OCI-LY7 (cell line): ENCODE measurements around the gene IRF2. TPM values are rescaled to one million over a fixed set of nuclear protein-coding genes. Genes with fewer than 3 reads are reported as not detected.
A peak's percentile ranks its signal among the peaks of the same experiment; 100 is the strongest.

ENCODE experiments used
- BruUV-seq: library from RNA; stranded (reverse); fragments of 400-500 nt; replicated peaks from 2 replicates; lab custom pipeline; 2021; lab: Mats Ljungman, UMichigan
- CTCF ChIA-PET: fragments of 300-600 bp; sonication (Branson Sonifier 250); formaldehyde crosslinking; loops from one replicate; lab custom pipeline; 2022; ENCODE audit warnings: antibody characterized with exemption; ENCODE audit not compliant: unreplicated experiment; lab: Charles Lee
- POLR2A ChIA-PET: fragments of 300-600 bp; sonication (Branson Sonifier 250); formaldehyde crosslinking; loops from one replicate; lab custom pipeline; 2022; ENCODE audit warnings: antibody characterized with exemption; lab: Charles Lee
- DNase-seq: peaks from one replicate; pipeline ENCODE4 v3.0.0-alpha.2; 2015; ENCODE audit warnings: low spot score
- H2AFZ ChIP-seq: fragments of 200-600 bp; sonication (generic), shearing (Covaris generic); 2 replicates; pipeline ENCODE4 v1.6.1; 2014; ENCODE audit warnings: mild to moderate bottlenecking, antibody characterized with exemption, low read length, moderate library complexity
- H3K27ac ChIP-seq: fragments of 200-600 bp; sonication (generic); 2 replicates; pipeline ENCODE4 v1.5.1; 2014; ENCODE audit warnings: mixed run types, low read depth, mild to moderate bottlenecking, moderate library complexity, low read length, inconsistent platforms; ENCODE audit not compliant: poor library complexity, severe bottlenecking
- H3K36me3 ChIP-seq: fragments of 200-600 bp; sonication (generic); 2 replicates; pipeline ENCODE4 v1.6.1; 2014; ENCODE audit warnings: mild to moderate bottlenecking, antibody characterized with exemption, low read length, moderate library complexity, mixed read lengths; ENCODE audit not compliant: insufficient read depth
- H3K4me1 ChIP-seq: fragments of 200-600 bp; sonication (generic); 2 replicates; pipeline ENCODE4 v1.5.1; 2014; ENCODE audit warnings: mild to moderate bottlenecking, low read length; ENCODE audit not compliant: insufficient read depth, poor library complexity, severe bottlenecking
- H3K4me2 ChIP-seq: fragments of 200-600 bp; sonication (generic); 2 replicates; pipeline ENCODE4 v1.6.1; 2014; ENCODE audit warnings: mild to moderate bottlenecking, low read length
- H3K4me3 ChIP-seq: fragments of 200-600 bp; sonication (generic); 2 replicates; pipeline ENCODE4 v1.5.1; 2014; ENCODE audit warnings: mild to moderate bottlenecking, low read depth, low read length; ENCODE audit not compliant: poor library complexity, severe bottlenecking
- H3K79me2 ChIP-seq: fragments of 200-600 bp; sonication (generic); 2 replicates; pipeline ENCODE4 v1.6.1; 2016; ENCODE audit warnings: low read depth, mild to moderate bottlenecking, low read length, moderate library complexity, mixed read lengths; ENCODE audit not compliant: insufficient read depth
- H3K9me2 ChIP-seq: fragments of 200-600 bp; sonication (generic); 2 replicates; pipeline ENCODE4 v1.6.1; 2016; ENCODE audit warnings: mild to moderate bottlenecking, low read length, mixed read lengths; ENCODE audit not compliant: insufficient read depth
- H3K9me3 ChIP-seq: fragments of 200-600 bp; sonication (generic); 2 replicates; pipeline ENCODE4 v1.6.1; 2014; ENCODE audit warnings: mild to moderate bottlenecking, mixed run types, low read length, mixed read lengths
- H4K20me1 ChIP-seq: fragments of 200-600 bp; sonication (generic); 2 replicates; pipeline ENCODE4 v1.6.1; 2014; ENCODE audit warnings: mild to moderate bottlenecking, antibody characterized with exemption, low read length, moderate library complexity, mixed read lengths; ENCODE audit not compliant: insufficient read depth
- EZH2phosphoT487 ChIP-seq: fragments of 200-600 bp; sonication (generic); IDR thresholded peaks from 2 replicates; pipeline ENCODE4 v1.6.1; 2018; ENCODE audit warnings: low read depth, borderline replicate concordance, mild to moderate bottlenecking, mixed run types, antibody characterized with exemption, low read length, moderate library complexity, mixed read lengths
- intact Hi-C: fragments of 100-400 bp; cut with micrococcal nuclease; formaldehyde crosslinking; loops from one replicate; pipeline ENCODE4 v1.10.0; 2022; ENCODE audit not compliant: unreplicated experiment
- total RNA-seq, 2 experiments: library from RNA; depleted of rRNA in 1 of 2; stranded (reverse); fragments of >200 nt in 1 of 2; shearing (Covaris generic) in 1 of 2; gene quantifications; 2 replicates each; pipeline ENCODE4 v1.2.3, GENCODE V29; 2014 to 2022
- TF ChIP-seq, protein P1 (sequence below): fragments of 200-600 bp; sonication (generic); conservative IDR thresholded peaks from 2 replicates; pipeline ENCODE4 v1.5.1; 2014; ENCODE audit warnings: mild to moderate bottlenecking, antibody characterized with exemption, low read length, moderate library complexity, mixed read lengths

The IRF2 gene
- total RNA-seq, 2 experiments from 2014 or later: 32.3 to 37.8 TPM

GRCh38 chr4:184511156-184511555, 36.8 kb upstream of the IRF2 start:
- DNase-seq: no peak
- BruUV-seq: no TSS peak
- Histone ChIP-seq H3K27ac (no peak overlapping the region), H3K9me2 (no peaks in the 10 kb centered on the region), H3K4me2 (no peak overlapping the region), H3K36me3 (no peaks in the 10 kb centered on the region; the same call in 1 of the 2 replicates), H3K9me3 (no peaks in the 10 kb centered on the region; the same call in 1 of the 2 replicates), H2AFZ (no peak overlapping the region), H4K20me1 (no peaks in the 10 kb centered on the region), H3K79me2 (no peaks in the 10 kb centered on the region), H3K4me3 (no peak overlapping the region), H3K4me1 (peaks cover 21% of the 10 kb centered on the region)
- ChIA-PET CTCF (no interaction called here), POLR2A (interaction anchor here (0.6 to 1.5 kb wide), 3 partner anchors 14 to 702 kb away, joined by 3 to 7 read pairs (median 3); no protein-coding TSS in a partner anchor)
- TF ChIP-seq EZH2phosphoT487: no peak
- TF ChIP-seq, protein P1, sequence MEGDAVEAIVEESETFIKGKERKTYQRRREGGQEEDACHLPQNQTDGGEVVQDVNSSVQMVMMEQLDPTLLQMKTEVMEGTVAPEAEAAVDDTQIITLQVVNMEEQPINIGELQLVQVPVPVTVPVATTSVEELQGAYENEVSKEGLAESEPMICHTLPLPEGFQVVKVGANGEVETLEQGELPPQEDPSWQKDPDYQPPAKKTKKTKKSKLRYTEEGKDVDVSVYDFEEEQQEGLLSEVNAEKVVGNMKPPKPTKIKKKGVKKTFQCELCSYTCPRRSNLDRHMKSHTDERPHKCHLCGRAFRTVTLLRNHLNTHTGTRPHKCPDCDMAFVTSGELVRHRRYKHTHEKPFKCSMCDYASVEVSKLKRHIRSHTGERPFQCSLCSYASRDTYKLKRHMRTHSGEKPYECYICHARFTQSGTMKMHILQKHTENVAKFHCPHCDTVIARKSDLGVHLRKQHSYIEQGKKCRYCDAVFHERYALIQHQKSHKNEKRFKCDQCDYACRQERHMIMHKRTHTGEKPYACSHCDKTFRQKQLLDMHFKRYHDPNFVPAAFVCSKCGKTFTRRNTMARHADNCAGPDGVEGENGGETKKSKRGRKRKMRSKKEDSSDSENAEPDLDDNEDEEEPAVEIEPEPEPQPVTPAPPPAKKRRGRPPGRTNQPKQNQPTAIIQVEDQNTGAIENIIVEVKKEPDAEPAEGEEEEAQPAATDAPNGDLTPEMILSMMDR: no peak
- intact Hi-C loops: no loop called here

DNA sequence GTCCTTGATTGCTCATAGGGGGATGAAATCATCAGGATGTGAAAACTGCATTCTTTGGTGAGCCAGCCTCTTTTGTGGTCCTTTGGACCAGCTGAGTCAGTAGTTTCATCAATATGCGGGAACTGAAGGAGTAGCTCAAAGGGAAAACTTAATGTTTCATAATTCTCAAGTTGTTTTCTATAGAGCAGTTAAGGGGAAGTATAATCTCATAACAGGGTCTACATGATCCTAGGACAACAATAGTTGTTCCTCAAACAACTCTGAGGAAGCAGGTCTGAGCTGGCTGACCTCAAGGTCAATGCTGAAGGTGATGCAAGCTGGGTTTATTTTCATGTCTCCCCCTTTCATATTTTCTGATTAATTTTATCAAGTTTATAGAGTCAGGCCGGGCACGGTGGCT, 36.1 kb upstream of the IRF2 start:
- Histone ChIP-seq H3K27ac (no peak overlapping the region), H3K4me3 (no peak overlapping the region), H3K4me1 (peaks cover 29% of the 10 kb centered on the region), H3K79me2 (no peaks in the 10 kb centered on the region), H3K36me3 (no peaks in the 10 kb centered on the region; the same call in 1 of the 2 replicates), H3K9me2 (no peaks in the 10 kb centered on the region), H4K20me1 (no peaks in the 10 kb centered on the region), H2AFZ (no peak overlapping the region), H3K9me3 (no peaks in the 10 kb centered on the region; the same call in 1 of the 2 replicates), H3K4me2 (no peak overlapping the region)
- intact Hi-C loops: no loop called here
- ChIA-PET POLR2A (interaction anchor here (1.0 kb wide), 1 partner anchor 9 kb away, joined by 4 read pairs; no protein-coding TSS in a partner anchor), CTCF (no interaction called here)
- no peak for TF ChIP-seq EZH2phosphoT487
- TF ChIP-seq, protein P1: no peak
- DNase-seq: no peak
- no TSS peak for BruUV-seq

GRCh38 chr4:184506527-184507121, 32.3 kb upstream of the IRF2 start:
- BruUV-seq: no TSS peak
- POLR2A ChIA-PET: interaction anchor here (0.6 to 7.2 kb wide), 24 partner anchors 9 to 434 kb away, joined by 3 to 36 read pairs (median 4); partner anchors contain the start of genes CASP3, IRF2 and PRIMPOL
- no peaks in the 10 kb centered on the region for H3K9me2 ChIP-seq
- no peaks in the 10 kb centered on the region; the same call in 1 of the 2 replicates for H3K36me3 ChIP-seq
- peak overlapping the region; percentile 58 for H3K4me2 ChIP-seq
- H3K79me2 ChIP-seq: no peaks in the 10 kb centered on the region
- CTCF ChIA-PET: interaction anchor here (0.5 to 1.6 kb wide), 4 partner anchors 12 to 291 kb away, joined by 3 to 4 read pairs (median 4); no protein-coding TSS in a partner anchor
- H3K4me3 ChIP-seq: no peak overlapping the region
- peaks cover 33% of the 10 kb centered on the region for H3K4me1 ChIP-seq
- no peaks in the 10 kb centered on the region for H4K20me1 ChIP-seq
- TF ChIP-seq EZH2phosphoT487: no peak
- TF ChIP-seq, protein P1: peak; percentile 60
- DNase-seq: peak; percentile 85
- H3K27ac ChIP-seq: peak overlapping the region; percentile 40
- intact Hi-C loops: loop anchor here (1.0 kb wide), 2 partner anchors 31 to 32 kb away; partner anchors contain the start of gene IRF2
- peak overlapping the region; percentile 76; the same call in 1 of the 2 replicates for H2AFZ ChIP-seq
- H3K9me3 ChIP-seq: no peaks in the 10 kb centered on the region; the same call in 1 of the 2 replicates
